ENCODE measurements around the gene DLGAP4. TPM values are rescaled to one million over a fixed set of nuclear protein-coding genes. Genes with fewer than 3 reads are reported as not detected.
A peak's percentile ranks its signal among the peaks of the same experiment; 100 is the strongest.

The DLGAP4 gene
- total and polyA plus RNA-seq, 2 of the 8 experiments (the other 6 are each of a cell fraction or from before 2014, with no cell fraction given): 41.2 to 57.2 TPM

DNA sequence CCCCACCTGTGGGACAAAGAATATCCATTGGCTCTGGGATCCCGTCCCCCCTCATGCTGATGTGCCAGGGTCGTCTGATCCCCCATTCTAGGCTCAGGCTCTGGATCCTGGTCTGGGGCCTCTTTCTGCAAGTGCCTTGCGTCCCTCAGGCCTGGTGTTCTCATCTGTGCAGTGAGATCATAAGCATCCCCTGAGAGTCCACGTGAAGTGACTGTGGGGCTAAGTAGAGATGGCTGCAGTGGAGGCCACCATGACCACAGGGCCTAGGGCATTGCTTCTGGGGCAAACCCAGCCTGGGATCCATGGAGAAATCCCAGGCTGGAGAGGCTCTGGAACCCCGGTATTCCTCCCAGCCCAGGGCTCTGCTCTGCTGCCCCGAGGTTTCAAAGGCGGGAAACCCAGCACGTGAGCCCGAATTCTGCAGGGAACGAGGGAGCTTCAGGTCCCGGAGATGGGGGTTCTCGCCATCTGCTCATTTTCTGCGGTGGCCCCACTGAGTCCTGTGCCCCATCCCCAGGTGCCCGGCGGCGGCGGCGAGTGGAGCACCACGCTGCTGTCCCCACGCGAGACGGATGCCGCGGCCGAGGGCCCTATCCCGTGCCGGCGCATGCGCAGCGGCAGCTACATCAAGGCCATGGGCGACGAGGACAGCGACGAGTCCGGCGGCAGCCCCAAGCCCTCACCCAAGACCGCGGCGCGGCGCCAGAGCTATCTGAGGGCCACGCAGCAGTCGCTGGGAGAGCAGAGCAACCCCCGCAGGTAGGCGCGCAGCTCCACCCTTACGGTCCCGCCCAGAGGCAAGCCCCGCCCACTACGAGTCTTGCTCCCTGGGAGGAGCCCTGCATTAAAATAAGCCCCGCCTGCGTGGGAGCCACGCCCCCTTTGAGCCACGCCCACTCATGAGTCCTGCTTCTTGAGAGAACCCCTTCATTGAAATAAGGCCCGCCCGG lies 129.7 kb downstream of the DLGAP4 start (continued):
- TF ChIP-seq KDM4A (IDR thresholded peaks at IDR 0.05; ENCODE audit: low read depth, low read length, severe bottlenecking): peak; percentile 41
- peak in 1 of 2 experiments; percentile 4; a peak in 1 of 4 replicates for TF ChIP-seq RAD21 (IDR thresholded peaks at IDR 0.05 in 1 of 2, conservative IDR thresholded peaks at IDR 0.05 in 1 of 2; ENCODE audit: low read depth in 2 of 2, low read length in 2 of 2)
- TF ChIP-seq SP4 (IDR thresholded peaks at IDR 0.05; ENCODE audit: low read length): peak; percentile 51; the same call in 1 of the 2 replicates
- TF ChIP-seq, protein P1, sequence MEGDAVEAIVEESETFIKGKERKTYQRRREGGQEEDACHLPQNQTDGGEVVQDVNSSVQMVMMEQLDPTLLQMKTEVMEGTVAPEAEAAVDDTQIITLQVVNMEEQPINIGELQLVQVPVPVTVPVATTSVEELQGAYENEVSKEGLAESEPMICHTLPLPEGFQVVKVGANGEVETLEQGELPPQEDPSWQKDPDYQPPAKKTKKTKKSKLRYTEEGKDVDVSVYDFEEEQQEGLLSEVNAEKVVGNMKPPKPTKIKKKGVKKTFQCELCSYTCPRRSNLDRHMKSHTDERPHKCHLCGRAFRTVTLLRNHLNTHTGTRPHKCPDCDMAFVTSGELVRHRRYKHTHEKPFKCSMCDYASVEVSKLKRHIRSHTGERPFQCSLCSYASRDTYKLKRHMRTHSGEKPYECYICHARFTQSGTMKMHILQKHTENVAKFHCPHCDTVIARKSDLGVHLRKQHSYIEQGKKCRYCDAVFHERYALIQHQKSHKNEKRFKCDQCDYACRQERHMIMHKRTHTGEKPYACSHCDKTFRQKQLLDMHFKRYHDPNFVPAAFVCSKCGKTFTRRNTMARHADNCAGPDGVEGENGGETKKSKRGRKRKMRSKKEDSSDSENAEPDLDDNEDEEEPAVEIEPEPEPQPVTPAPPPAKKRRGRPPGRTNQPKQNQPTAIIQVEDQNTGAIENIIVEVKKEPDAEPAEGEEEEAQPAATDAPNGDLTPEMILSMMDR (IDR thresholded peaks at IDR 0.05; ENCODE audit: control extremely low read depth in 1 of 3, insufficient read depth in 1 of 3, low read depth in 1 of 3, low read length in 3 of 3): peak in 1 of 3 experiments; percentile 1; a peak in 1 of 4 replicates
- no peak for TF ChIP-seq TBP (IDR thresholded peaks at IDR 0.05; ENCODE audit: low read depth, low read length)
- no peak for TF ChIP-seq BCL11A (IDR thresholded peaks at IDR 0.05; ENCODE audit: low read depth in 2 of 2, low read length in 2 of 2)
- TF ChIP-seq RNF2 (IDR thresholded peaks at IDR 0.05; ENCODE audit: borderline replicate concordance, low read depth, low read length, missing control alignments, poor library complexity, severe bottlenecking): no peak
- no peak for TF ChIP-seq SIRT6 (IDR thresholded peaks at IDR 0.05; ENCODE audit: low read length)
- TF ChIP-seq POU5F1 (IDR thresholded peaks at IDR 0.05; ENCODE audit: low read depth, low read length): no peak
- TF ChIP-seq, protein P2, sequence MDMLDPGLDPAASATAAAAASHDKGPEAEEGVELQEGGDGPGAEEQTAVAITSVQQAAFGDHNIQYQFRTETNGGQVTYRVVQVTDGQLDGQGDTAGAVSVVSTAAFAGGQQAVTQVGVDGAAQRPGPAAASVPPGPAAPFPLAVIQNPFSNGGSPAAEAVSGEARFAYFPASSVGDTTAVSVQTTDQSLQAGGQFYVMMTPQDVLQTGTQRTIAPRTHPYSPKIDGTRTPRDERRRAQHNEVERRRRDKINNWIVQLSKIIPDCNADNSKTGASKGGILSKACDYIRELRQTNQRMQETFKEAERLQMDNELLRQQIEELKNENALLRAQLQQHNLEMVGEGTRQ (IDR thresholded peaks at IDR 0.05; ENCODE audit: low read length): no peak
- TF ChIP-seq, protein P3, sequence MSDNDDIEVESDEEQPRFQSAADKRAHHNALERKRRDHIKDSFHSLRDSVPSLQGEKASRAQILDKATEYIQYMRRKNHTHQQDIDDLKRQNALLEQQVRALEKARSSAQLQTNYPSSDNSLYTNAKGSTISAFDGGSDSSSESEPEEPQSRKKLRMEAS (IDR thresholded peaks at IDR 0.05): peak; percentile 87
- TF ChIP-seq EZH2 (IDR thresholded peaks at IDR 0.05; ENCODE audit: low read depth, low read length, severe bottlenecking): no peak
- no peak for TF ChIP-seq TCF12 (IDR thresholded peaks at IDR 0.05; ENCODE audit: low read depth, low read length)
- TF ChIP-seq CTBP2 (IDR thresholded peaks at IDR 0.05; ENCODE audit: borderline replicate concordance, insufficient read depth, insufficient read length, low read length): no peak
- no peak for TF ChIP-seq RXRA (IDR thresholded peaks at IDR 0.05; ENCODE audit: insufficient read depth, low read depth, low read length)
- 0 out of 2 replicates have a peak, but pooled peaks have one; percentile 26 for TF ChIP-seq PHF8 (conservative IDR thresholded peaks at IDR 0.05; ENCODE audit: low read depth, low read length)
- no peak for TF ChIP-seq TAF7 (optimal IDR thresholded peaks at IDR 0.05; ENCODE audit: borderline replicate concordance, low read depth, low read length)

Measured in H1 (cell line).